GM19324 (cell line): ENCODE data around the gene MICALL1.

Experiments used
- ATAC-seq: cut with Tn5 transposase; IDR thresholded peaks from one replicate; pipeline ENCODE4 v1.9.1; 2021; ENCODE audit warnings: mild to moderate bottlenecking, moderate library complexity; ENCODE audit not compliant: unreplicated experiment, low FRiP score

Gene MICALL1

DNA sequence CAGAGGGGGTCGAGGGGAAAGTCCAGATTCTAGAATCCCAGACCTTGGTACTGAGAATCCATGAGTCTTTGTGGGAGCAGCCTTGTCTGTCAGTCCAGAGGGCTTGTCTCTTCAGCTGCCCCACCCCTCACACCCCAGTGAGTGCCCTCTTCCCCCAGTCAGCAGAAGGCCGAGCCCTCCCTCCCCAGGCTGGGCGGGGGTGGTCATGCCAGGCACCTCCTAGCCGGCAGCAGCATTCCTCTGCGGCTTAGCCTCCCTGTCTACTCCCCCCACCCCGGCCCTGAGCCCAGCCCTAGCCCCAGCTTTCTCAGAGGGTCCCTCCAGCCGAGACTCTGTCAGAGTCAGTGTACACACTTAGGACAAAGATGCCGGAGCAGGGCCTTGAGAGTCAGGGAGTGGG is 73.7 kb downstream of the MICALL1 start:
- no peak for ATAC-seq

DNA sequence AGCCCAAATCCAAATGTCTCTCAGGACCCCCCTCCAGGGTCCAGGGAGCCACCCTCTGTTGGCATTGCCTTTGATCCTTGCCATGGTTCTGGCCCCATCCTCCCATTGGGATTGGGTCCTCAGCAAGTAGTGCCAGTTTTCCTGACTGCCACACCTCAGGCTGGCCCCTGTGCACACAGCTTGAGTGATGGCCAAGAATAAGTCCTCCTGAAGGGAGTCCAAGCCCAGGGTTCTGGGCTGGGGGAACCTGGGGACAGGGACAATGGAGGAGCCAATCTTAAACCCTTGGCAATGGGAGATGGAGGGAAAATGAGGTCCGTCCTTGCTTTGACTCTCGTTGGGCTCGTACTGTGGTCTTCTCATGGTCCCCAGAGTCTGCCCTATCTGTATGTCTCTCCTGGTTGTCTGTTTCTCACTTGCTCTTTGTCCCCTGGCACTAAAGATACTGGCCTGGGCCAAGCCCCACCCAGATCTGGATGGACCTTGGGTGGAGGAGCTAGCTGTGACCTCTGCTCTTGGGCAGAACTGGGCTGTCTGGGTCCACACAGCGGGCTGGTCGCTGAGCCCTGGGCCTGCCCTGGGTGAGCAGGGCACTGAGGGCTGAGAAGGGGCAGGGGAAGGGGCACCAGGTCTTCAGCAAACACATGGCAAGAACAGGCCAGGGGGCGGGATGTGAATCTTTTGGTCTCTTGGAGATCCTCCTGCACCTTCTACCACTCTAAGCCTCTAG is 75.3 kb downstream of the MICALL1 start:
- ATAC-seq: no peak

DNA sequence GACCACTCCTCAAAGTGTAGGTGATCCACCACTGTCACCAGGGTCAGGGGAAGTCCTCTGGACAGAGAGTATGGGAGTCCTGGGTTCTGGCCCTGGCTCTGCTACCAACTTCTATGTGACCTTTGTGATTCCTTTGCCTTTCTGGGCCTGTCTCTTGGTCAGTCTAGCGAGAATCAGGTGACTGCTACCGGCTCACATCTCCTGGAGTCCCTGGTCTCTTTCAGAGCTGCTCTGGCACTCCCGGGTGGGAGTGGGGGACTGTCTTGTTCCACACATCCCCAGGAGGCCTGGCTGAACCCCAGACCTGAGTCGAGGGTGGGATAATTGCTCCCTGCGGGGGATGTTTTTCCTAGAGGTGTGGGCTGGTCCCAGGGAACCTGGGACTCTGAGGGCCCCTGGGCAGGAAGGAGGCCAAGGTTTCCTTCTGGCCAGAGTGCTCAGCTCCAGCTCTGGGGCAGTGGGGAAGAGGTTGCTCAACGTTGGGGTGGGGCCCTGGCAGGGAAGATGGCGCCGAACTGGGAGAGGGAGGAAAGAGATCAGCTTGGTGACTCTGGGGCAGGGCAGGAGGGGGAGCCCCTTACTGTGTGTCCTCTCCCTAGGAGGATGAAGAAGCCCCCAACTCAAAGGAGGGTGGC is 76.2 kb downstream of the MICALL1 start:
- ATAC-seq: no peak

DNA sequence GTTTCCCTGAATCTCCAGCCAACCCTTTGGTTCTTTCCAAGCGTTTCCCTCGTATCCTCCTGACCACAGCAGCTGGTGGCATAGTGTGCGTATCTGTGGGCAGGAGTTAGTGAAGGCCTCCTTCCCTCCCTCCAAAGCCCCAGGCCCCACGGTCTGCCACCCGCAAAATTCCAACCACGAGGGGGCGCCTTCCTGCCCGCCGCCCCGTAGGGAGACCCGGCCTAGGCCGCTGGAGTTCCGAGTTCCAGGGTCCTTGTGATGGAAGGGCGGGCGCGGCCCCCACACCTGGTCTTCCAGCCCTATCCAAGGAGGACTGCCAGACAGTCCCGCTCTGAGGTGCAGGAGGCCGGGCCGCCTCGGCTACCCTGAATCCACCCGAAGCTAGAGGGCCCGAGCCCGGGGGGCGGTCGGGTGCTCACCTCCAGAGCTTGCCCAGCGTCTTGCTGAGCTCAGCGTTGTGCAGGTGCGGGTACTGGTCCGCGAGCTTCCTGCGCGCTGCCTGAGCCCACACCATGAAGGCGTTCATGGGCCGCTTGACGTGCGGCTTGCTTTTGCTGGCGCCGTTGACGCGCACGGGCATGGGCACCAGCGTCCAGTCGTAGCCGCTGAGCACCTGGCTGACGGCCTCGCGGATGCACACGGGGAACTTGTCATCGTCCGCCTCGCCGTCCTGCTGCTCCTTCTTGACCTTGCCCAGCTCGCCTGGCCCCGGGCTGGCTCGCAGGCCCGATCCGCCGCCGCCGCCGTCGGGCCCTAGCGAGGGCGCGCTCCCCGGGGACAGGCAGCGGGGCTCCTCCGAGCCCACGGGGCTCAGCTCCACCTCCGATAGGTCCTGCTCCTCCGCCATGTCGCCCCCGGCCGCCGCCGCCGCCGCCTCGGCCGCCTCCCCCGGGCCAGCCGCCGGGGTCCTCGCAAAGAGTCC is 77.1 kb downstream of the MICALL1 start:
- ATAC-seq: no peak

DNA sequence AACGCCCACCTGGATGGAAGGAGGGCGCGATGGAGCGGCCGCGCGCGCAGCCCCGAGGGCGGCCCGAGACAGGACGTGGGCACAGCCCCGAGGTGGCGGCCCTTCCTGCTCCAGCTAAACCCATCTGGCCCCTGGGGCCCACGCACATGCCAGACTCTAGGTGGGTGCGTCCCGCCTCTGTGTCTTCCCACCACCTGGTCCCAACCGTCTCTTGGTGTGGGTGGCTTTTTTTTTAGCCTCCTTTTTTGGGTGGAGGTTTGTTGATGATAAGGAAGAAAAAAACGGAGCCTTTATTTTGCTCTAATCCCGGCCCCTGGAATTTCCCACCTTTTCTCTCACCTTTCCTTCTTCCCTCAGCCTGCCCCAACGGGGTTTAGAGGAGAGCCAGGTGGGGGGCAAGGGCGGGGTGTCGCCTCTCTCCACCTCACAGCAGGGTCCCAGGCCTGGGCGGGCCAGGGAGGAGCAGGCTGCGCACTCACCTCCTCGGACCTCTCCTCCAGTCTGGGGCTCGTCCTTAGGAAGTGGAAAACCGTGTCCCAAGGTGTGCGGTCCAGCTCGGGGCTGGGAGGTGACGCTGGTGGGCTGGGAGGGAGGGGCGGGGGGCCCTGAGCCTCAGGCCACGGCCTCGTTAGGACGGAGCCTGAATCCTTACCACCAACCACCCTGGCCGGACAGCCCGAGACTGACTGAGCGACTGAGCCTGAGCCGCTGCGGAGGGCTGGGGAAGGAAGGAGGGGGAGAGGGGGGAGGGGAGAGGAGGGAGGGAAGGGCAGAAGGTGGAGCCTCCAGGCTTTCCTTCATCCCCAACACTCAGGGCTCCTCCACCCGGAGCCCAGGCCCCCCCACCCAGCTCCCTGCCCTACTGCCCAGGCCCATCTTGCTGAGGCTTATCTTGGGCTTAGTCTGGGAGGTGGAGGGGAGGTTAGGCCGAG is 78.0 kb downstream of the MICALL1 start, which contains the start of gene SOX10:
Gene SOX10, minus strand, starts transcription at position 696 of the 932 bp plus-strand sequence. CDS start 771 bp downstream, outside the sequence.
- ATAC-seq: no peak

DNA sequence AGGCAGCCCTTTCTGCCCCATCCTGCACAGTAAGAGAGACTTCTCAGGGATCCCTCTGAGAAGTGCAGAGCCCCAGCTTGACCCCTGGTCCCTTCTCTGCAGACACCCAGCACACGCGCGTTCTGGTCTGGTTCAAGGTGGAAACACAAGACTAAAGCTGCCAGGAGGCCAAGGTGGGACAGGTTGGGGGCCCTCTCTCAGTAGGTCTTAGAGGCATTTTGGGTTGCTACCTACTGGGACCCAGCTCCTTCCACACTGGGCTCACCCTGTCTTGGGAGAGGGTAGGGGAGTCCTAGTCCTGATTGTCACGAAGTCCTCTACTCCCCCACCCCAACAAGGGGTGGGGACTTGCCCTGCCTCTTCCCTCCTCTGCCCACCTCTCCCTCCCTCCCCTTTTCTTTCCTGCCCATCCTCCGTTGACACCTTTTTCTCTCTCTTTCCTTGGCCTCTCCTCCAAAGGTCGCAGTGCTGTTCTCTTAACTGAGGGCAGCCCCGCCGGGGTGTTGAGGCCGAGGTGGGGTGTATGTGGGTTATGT is 79.0 kb downstream of the MICALL1 start:
- no peak for ATAC-seq

DNA sequence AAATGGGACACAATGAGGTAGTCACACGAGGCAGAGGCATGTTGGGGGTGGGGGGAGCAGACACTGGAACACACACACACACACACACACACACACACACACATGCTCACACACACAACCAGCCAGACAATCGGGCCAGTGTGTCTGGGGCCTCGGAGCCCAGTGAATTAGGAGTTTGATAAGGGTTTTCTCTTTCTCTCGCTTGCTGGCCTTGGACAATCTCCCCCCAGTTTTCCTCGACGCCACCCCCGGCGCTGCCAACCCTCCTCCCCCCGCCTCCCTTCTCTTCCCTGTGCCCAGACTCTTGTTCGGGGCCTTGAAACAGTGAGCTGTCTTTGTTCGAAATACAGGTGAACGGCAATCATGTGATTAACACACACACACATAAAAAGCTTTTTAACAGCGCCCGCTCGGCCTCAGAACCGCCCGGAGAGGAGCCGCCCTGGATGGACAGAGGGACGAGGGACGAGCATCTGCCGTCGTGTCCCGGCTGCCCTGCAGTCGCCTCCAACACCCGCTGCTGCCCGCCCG is 79.7 kb downstream of the MICALL1 start:
- no peak for ATAC-seq

DNA sequence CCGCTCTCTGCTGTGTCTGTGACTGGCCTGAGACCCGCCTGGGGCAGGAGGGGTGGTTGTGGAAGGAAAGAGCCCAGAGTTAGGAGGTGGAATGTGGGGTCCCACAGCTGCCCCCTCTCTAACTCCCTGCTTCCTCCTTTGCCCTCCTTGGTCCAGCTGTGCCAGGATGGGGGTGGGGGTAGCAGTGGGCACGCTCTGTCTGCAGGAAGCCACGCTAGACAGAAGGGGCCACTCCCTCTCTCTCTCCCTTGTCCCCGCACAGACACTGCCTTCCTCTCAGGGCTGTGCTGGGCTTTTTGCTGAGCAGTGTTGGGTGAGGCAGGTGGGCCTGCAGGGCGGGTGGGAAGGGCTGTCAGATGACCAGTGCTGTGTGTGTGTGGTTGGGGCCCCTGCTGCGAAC is 80.3 kb downstream of the MICALL1 start:
- no peak for ATAC-seq

DNA sequence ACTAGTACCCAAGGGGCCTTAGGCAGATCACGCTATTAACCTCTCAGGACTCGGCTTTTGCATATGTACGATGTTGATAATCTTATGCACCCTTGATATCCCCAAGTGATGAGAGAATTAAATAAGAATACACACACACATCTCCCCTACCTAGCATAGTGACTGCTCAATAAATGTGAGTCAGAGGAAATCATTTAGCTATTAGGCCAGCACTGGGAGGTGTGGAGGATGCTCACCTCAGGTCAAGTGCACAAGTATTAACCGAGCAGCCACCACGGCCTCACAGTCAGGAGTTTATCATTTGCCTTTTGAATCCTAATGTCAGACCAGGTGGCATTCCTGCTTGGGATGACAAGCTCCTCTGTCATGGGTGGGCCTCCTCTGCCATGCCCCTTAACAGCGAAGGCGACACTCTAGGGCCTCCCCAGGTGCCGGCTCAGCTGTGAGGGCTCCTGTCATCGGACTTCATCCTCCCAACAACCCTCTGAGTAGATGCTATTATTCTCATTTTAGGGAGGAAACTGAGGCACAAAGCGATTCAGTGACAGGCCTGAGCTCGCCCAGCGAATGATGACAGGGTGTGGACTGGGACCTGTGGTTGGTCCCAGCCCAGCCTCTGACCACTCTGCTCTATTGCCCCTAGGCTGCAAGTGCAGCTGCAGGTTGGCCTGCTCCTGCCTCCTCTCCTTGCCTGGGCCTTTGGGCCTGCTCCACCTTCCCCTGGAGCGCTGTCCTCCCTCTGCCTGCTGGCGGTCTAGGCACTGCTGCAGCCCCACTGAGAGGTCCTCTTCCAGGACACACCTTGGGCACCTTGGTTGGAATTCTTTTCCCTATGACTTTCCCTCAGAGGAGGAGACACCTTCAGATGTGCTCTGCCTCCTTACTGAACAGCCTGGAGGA is 83.3 kb downstream of the MICALL1 start:
- no peak for ATAC-seq

DNA sequence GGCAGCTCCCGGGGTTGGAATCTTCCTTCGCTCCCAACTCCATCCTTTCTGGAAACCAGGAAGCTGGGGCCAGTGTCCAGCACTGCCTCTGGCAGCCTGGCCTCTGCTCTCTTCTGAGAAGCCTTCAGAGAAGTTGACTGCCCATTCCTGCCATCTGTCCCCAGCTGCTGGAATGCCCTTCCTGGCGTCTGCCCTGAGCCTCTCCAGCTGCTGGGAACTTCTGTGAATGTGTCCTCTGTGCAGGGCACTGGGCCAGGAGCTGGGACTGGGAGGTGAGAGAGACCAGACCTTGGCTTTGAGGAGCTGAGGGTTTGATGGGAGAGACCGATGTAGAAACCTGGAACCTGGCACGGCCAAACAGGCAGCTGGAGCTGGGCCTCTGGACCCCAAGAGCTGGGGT is 84.2 kb downstream of the MICALL1 start:
- ATAC-seq: no peak

DNA sequence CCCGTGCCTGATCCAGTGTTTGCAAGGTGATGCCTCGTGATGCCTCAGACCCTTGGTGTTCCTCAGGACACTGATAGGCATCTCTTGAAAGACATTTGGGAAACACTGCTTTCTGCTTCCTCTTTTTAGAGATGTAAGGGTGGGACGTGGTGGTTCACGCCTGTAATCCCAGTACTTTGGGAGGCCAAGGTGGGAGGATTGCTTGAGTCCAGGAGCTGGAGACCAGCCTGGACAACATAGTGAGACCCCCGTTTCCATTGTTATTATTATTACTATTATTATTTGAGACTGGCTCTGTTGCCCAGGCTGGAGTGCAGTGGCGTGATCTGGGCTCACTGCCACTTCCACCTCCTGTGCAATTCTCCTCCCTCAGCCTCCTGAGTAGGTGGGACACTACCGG is 84.8 kb downstream of the MICALL1 start:
- ATAC-seq: no peak

DNA sequence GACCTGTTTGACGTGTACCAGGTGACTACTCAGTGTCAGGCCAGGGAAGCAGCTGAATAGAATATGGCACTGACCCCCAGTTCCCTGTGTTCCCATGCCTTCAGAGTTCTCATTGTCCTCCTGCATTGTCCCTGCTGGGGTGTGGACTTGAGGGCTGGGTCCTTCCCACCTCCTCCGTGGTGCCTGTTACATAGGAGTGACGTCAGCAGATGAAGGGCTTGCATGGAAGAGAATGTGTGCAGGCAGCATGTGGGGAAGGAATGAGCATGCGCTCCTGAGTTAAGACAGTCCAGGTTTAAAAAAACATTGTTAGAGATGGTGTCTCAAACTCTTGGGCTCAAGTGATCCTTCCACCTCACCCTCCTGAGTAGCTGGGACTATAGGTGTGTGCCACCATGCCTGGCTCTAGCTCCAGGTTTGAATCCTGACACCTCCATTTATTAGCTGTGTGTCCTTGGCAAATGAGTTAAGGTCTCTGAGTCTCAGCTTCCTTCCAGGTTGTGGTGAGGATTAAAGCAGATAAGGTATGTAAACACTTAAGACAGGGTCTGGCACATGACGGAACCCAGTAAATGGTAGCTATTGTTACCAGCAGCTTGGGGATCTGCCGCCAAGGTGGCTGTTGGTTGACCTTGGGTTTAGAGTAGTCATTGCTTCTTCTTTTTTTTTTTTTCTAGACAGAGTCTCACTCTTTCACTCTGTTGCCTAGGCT is 85.8 kb downstream of the MICALL1 start:
- ATAC-seq: no peak
